GM19043 (cell line): ENCODE data around the gene PBX1.

Experiments
- ATAC-seq: cut with Tn5 transposase; IDR thresholded peaks from one replicate; pipeline ENCODE4 v1.9.1; 2021; ENCODE audit warnings: low read depth; ENCODE audit not compliant: unreplicated experiment

PBX1 gene

DNA sequence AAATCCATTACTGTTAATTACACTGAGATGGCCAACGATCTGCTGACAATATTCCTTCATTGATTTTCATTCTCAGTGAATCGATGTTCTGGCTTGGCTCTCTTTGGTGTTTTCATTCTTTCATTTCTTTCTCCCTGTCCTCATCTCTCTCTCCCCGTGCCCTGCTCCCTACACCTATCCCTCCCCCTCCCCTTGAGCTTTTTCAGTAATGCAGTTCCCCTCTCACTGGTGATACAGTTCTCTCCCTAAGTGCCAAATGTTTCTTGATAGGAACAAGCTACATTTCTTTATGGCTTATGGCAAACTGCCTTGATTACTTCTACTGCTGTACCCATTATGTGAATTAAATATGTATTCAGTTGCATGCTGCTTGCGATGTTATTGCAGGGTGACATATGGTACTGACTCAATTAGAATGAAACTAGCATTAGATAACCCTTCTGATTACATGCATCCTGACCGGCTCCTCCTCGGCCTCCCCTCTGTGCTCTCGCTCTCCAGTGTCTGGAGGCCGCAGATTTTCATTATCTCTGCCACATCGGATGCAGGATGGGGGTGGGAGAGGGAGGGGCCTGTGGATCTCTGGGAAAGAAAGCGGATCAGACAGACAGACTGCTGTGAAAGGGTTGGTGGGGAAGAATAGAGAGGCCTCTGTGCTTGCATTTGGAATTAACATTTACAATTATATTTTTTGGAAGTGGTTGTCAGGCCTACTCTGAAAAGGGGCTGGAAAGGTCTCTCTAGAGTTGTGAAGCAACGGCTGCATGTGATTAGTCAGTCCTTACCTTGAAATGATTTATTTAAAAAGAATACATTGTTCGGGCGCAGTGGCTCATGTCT lies 130.9 kb downstream of the PBX1 start:
- ATAC-seq, result no peak

DNA sequence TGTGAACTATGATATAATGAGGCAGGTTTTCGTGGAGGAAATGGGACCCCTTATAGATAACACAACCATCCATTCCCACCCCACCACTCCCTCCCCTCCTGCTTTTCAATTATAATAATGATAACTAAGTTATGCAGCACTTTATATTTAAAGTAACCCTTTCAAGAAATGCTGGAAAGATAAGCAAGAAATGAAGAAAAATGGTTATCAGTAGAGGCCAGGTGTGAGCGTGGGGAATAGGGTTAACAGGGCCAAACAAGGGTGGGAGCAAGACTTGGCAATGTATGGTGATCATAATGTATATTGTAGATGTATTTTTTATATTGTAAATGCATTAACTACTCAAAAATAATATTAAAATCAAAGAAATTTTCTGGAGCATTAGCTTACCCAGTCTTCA lies 133.4 kb downstream of the PBX1 start:
- no peak for ATAC-seq

DNA sequence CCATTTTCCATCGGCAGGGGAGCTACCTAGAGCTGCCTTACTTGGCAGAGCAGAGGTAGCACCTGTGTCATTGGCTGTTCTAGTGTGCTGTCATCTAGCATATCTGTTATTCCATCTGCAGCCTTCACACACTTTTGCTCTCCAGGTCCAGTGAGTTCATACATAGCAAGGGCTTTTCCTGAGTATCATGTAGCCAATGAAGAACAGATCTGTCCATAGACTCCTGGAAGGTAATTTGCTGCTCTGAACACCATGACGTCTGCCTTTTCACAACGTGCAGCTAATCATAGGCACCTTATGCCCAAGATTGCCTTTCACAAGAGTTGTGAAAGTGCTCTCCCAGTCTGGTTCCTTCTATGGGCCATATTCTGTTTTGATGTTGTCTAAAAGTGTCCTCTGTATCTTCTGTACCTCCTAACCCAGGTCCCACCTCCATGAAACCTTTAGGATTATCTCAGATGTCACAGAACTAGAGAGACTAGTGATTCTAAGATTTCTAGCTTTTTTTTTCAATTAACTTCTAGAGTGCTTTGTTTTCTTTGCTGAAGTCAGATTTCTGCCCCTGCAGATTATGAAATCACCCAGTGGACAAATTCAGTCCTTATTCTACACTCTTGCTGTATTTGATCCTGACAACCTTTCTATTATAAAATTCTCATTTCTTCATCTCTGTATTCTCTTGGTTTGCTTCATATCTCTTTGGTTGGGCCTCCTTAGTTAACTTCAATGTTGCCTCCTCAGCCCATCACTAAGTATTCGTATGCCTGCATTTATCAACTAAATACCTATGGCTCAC lies 134.8 kb downstream of the PBX1 start:
- no peak for ATAC-seq

DNA sequence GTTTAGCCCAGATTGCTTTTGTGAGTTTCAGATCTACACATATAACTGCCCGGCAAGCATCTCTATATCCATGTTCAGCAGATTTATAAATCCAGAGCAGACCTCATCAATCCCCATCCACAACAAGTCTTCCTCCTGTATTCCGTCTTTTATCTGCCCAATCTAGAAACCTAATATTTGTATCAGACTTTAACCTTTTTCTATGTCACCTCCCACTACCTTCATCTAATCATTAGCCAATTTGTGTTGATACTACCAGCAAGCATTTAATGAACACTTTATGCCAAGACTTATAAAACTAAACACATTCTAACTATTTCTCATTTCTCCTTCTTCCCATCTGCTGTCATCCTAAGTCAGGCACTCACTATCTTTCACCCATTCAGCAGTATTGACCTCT lies 135.5 kb downstream of the PBX1 start:
- no peak for ATAC-seq

DNA sequence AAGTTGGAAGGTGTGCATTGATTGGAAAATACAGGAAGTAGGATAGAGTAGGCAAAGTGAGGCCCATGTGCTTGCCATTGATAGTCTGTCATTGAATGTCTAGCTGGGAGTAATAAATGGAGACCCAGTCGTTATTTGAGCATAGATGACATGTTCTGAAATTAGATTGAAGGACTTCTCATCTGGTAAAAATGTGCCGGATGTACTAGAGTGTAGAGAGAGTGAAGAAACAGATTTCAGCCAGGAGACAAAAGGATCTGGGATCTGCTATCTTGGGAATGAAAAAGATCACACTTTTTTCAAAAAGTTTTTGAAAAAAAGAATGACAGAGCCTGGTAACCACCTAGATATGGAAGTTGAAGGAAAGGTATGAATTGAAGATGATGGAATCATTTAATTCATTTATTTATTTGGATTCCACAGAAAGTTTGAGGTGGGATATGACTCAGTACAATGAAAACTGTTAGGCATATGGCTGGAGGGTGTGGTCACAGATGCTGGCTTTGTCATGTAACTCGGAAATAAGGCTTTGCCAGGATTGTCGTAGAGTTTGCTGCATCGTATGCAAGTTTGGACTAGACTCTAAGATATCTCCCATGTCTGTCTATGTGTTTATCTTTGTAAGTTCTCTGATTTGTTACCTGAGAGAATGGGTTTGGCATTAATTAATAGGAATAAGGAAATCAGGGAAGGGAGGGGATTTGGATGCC lies 137.1 kb downstream of the PBX1 start:
- no peak for ATAC-seq

DNA sequence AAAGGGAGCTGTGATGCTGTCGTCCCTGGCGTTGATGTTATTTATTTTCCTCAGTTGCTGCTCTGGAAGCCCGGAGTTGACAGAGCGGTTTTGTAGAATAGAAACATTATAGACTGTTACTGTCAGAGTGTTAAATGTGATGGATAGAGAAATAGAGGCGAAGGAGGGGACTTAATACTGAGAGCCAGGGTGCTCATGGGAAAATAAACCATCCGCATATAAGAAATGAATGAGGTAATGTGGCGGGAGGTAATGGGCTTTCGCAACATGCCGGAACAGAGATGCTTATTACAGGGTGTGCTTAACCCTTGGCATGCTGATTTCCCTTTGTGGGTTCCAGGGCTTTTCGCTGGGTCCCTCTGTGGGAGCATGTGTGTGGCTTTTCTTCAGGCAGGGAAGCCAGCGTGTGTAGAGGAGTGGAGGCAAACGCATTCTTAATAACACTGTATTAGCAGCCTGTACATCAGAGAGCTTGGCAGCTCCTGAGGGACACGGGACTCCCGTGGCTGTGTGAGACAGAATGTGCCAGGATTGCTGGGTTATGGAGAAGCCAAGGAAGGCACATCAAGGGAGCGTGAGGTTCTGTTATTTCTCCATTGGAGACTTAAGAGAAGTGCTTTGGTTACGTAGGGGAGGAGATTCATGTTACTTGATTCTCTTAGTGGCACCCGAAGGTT lies 141.0 kb downstream of the PBX1 start:
- ATAC-seq, result no peak

DNA sequence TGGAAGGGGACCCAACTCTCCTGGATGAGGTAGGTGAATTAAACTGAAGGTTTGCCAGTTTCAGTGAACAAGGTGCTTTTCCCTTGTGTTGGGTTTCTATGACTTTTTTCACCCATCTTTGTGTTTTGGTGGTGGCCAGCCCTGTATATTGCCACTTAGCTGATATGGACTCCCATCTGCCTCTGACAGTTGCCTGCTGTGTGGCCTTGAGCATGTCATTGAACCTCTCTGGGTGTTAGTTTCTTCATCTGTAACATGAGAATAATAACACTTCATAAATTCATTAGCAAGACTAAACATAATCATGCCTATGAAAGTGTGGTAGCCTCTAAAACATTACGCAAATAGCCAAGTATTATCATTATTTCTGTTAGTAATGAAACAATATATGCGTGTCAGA lies 141.7 kb downstream of the PBX1 start:
- ATAC-seq, result no peak

DNA sequence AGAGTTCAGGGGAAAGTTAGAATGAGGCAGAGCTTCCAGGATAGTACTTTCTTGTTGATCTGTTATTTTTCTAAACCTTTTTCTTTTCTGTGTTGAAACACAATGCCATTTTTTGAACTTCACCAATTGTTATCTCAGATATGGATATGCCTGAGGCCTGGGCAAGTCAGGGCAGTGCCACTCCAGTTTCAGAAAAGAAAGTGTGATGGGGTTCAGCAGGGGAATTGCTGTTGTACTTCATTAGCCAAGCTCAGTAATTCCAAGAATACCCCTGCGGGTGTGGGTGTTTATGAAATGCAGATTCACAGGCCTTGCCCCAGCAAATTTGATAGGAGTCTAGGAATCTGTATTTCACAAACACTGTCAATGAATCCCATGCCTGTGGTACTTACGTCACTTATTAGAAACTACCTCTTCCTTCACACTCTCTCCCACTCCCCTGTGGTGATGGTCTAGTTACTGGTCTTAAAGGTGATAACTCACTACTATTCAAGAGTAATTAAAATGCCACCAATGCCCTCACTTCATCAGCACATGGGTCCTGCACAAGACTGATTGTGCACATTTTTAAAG lies 142.3 kb downstream of the PBX1 start:
- no peak for ATAC-seq

DNA sequence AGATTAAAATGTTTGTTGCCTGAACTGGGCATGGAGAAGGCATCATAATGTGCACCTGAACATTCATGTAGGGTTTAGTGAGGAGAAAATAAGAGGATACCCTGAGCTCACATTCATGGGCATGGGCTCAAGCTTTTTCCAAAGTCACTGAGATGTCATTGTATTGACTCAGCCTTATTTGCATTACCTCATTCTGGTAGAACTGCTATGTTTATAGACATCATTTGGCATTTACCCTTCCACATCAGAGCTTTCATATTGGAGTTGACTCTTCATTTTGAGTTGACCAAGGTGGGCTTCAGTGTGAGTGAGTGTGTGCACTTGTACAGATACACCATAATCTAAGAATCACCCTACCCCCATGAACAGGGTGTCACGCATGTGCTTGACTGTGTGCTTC lies 143.2 kb downstream of the PBX1 start:
- ATAC-seq, result no peak

DNA sequence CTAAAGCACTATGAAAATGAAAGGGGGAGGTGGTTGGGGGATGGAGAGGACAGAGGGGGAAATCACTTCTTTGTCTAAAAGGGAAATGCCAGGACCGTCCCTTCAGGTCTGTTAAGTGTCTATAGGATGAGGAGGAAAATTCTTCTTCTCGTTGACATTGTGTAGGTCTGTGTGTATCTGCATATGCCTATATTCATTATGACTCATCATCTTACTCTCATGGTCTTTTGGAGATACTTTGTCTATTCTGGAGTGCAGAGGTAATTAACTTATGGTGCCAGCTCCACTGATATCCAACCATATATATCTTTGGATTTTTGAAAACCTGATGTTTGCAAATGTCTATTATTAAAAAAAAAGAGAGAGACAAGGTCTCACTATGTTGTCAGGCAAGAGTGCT lies 143.7 kb downstream of the PBX1 start:
- no peak for ATAC-seq

DNA sequence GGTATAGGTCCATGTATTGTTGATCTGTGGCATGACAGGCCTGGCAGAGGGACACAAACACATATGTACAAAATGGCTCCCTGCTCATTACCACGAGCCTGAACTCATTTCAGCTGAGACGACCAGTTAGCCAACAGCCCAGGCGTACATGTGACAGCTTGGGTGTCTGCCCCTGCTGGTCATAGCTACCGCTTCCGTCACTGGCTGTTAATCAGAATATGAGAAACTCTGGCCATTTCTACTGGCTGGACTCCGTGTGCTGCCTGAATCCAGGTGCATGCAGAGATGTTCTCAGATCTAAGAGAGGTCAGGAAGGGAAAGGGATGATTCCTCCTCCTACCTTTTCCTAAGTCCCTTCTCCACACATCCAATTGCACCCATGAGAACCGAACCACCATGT lies 144.5 kb downstream of the PBX1 start:
- no peak for ATAC-seq

DNA sequence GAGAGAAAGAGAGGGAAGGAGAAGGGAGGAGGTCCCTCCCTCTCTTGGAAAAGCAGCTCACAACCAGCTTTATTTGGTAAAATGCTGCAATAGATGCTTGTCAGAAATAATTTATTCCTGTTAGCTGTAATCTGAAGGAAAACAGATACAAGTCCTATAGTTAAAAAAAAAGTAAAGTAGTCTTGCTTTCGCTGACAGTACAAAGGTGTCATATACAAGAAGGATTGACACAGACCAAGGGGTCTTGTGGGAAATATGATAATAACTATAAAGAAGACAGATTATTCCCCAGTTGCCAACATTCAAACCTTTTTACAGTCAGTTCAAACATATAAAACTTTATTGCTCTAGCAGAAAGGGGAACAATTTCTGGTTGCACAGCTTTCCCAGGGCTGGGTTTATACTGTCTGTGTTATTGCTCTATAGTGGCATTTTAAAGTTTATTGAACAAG lies 145.0 kb downstream of the PBX1 start:
- no peak for ATAC-seq

DNA sequence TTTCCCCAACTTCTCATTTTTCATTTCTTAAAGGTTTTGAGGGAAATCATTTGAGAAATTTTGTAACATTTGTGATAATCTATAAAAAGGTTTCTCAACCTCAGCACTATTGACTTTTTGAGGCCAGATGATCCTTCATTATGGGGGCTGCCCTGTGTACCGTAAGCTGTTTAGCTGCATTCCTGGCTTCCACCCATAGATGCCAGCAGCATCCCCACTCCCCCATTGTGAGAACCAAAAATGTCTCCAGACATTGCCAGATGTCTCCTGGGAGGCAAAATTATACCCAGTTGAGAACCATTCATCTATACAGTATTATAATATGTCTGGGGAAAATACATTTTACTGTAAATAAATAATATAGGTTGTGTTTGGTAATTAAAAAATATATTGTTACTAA lies 146.0 kb downstream of the PBX1 start:
- no peak for ATAC-seq

DNA sequence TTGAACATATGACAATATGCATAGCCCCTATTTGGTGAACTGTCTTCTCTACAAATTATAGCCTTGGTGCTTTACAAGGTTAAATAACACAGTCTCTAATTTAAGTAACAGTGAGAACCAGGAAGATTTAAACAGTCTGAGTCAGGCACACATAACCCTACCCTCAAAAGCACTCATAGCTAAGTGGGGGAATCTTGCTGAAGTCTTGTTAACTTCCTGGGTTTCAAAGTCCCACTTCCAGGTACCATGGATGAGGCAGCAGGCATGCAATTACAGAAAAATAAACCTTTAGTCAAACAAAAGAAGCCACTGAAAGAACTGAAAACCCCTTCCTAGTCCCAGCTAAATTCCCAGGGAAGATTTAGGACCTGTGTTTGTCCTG lies 147.6 kb downstream of the PBX1 start:
- ATAC-seq, result no peak

DNA sequence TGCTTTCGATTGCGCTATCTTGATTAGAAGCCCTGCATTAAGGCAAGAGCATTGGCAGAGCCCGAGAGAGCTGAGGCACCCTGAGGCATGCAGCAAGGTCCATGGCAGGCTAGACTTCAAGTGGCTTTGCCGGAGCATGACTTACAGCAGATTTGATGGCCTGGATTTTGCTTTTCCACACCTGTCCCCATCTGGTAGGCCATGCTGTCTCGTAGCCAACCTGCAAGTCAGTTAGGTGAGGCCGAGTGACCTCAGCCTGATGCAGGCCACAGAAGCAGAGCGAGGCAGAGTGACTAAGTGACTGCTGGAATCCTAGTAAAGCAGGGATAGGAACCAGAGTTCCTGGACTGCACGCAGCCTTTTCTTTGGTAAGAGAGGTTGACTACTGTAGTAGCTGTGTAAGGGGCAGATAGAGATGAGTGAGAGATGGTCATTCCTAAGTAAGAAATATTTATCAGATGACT lies 148.9 kb downstream of the PBX1 start:
- no peak for ATAC-seq

DNA sequence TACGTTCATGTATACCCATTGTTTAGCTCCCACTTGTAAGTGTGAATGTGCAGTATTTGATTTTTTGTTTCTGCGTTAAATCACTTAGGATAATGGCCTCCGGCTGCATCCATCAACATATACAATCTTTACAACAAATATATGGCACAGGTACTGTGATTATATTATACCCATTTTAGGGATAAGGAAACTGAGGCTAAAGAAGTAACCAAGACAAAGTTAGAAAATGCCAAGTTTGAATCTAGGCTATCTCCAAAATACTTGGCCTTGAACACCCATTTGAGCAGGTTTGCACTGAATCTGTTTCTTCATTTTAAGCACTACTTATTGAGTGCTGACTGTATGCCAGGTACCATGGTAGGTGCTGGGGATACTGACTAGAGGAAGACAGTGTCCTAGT lies 149.6 kb downstream of the PBX1 start:
- no peak for ATAC-seq

DNA sequence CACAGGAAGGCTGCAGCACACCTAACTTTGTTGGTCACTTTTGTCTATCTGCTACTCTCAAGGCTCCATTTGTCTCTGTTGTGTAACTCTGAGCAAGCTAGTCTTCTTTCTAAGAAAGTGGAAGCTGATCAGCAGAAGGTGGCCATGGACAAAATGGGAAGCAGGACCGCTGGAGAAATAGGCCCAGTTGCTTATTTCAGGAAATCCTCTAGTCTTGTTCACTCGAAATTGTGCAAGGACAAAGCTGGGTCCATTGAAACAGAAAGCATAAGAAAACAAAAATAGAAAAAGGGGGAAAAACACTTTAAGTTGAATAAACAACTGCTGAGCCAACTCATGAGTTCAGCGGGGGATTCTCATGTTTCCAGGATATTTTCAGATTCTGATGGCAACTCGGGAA lies 150.1 kb downstream of the PBX1 start:
- ATAC-seq, result no peak

DNA sequence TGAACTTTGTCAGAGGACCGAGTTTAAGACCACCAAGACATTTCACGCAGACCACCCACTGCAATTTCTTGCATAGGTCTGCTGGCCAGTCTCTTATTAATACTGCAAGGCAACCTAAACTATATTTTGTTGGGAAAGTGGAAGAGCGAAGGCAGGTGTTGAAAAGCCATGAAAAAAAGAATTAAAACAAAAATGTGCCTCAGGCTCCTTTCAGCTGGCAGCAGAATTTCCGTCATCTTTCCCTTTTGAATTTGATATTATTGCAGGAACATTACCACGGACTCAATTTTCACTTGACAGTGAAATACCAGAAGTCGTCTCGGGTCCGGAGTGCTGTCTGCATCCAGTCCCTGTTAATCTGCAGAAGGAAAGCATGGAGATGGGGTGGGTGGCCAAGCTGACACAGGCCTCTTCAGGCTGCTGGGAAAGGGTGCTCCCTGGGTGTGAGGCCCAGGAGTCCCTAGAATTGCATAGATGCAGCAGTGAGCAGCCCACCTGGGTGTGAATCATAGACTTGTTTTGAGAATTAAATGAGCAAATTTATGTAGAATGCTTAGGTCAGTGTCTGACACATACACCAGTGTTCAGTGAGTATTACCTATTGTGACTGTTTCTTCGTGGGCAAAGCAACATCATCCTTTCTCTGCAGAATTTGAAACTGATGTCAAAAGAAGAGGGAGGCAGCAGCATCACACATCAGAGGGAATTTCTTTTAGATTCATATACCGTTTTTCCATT lies 150.7 kb downstream of the PBX1 start:
- no peak for ATAC-seq

DNA sequence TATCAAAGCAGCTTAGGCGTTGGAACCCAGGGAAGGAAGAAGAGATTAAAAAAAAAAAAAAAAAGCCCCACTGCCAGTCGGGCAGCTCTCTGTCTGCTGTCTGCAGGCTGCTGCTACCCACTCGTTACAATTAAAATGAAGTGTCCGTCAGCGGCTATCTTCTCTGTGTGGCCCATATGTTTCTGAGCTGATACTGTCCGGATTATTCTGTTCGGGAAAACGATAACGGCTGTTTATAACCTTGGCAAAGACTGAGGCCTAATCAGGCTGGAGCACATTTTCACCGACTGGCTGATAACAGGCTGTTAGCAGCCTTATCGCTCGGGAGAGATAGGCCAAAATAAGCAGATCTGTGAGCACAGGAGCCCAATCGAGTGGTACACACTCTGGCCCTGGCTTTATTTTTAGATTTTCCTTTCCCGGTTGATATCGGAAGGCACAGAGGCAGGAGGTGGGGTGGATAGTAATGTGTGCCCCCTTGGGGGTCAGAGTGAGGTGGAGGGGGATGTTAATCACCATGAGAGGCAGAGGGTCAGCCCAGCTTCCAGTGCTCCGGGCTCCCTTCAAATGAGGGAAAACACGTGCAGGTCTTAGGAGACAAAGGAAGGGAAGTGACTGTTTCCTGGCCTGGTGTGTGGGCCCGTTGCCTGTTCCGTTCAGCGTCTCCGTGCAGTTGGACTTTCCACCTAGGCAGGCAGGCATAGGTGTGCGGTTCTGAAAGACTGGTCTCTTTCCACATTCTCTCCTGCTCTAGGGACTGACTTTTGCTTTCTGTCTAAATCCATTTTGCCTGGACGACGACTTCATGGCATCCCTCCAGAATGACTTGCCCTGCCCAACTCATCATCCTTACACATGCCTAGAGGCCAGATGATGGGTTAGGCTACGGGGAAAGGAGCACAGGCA lies 153.4 kb downstream of the PBX1 start:
- ATAC-seq, result no peak
